ENCODE measurements around the gene ZNF592.

GRCh38 chr15:84795186-84795585 is 46.8 kb downstream of the ZNF592 start:
- TF ChIP-seq ZNF488 (tag by site-specific recombination; IDR thresholded peaks at IDR 0.05) (no peak), CTCF (tag by site-specific recombination; IDR thresholded peaks at IDR 0.05) (no peak), YY1 (tag by site-specific recombination; IDR thresholded peaks at IDR 0.05) (no peak), HOXD13 (CRISPR knock-in tag; IDR thresholded peaks at IDR 0.05; ENCODE audit: borderline replicate concordance) (no peak), ZNF114 (tag by site-specific recombination; IDR thresholded peaks at IDR 0.05) (no peak), ZNF274 (IDR thresholded peaks at IDR 0.05; ENCODE audit: low read length) (no peak), ZNF274 (tag by site-specific recombination; IDR thresholded peaks at IDR 0.05; ENCODE audit: borderline replicate concordance) (no peak), ZNF558 (tag by site-specific recombination; IDR thresholded peaks at IDR 0.05) (no peak), ZNF23 (tag by site-specific recombination; IDR thresholded peaks at IDR 0.05; ENCODE audit: borderline replicate concordance) (no peak), KLF7 (tag by site-specific recombination; IDR thresholded peaks at IDR 0.05; ENCODE audit: borderline replicate concordance) (no peak), ZNF223 (tag by site-specific recombination; IDR thresholded peaks at IDR 0.05) (no peak), SP2 (tag by site-specific recombination; IDR thresholded peaks at IDR 0.05) (no peak)
